GM21381 (cell line): ENCODE measurements around the gene TM9SF1.
"Not testable (repeated sequence)": the region's sequence is repeated elsewhere in the genome, so short reads cannot be mapped to it uniquely, and the experiment has no call there.

Experiments used
- ATAC-seq: cut with Tn5 transposase; IDR thresholded peaks from one replicate; pipeline ENCODE4 v1.9.1; 2021; ENCODE audit warnings: mild to moderate bottlenecking, moderate library complexity; ENCODE audit not compliant: unreplicated experiment

The TM9SF1 gene

DNA sequence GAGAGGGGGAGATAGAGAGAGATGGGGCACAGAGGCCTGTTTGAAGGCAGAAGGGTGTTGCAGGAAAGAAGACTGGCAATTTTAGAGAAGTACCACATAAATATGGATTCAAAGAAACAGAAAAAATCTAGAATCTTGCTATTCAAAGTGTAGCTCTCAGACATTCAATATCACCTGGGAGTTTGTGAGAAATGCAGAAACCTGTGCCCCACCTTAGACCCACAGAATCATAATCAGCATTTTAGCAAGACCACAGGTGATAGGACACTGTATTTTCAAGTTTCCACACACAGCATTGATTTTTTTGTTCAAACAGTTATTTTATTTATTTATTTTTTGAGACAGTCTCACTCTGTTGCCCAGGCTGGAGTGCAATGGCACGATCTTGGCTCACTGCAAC is 33.7 kb upstream of the TM9SF1 start:
- no peak for ATAC-seq

DNA sequence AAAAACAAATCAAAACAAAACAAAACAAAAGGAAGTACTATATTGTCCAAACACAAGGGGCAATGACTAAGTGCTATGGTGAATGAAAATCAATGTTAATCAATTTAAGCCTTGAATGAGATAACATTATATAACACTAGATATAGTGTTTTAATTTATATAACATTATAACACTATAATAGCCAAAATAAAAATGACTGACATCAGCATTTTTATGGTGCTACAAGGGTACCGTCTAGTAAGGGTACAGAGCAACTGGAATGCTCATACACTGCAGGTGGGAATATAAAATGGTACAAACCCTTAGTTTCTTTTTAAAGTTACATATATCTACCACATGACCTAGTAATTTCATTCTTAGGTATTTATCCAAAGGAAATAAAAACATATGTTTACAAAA is 31.2 kb upstream of the TM9SF1 start:
- no peak for ATAC-seq

DNA sequence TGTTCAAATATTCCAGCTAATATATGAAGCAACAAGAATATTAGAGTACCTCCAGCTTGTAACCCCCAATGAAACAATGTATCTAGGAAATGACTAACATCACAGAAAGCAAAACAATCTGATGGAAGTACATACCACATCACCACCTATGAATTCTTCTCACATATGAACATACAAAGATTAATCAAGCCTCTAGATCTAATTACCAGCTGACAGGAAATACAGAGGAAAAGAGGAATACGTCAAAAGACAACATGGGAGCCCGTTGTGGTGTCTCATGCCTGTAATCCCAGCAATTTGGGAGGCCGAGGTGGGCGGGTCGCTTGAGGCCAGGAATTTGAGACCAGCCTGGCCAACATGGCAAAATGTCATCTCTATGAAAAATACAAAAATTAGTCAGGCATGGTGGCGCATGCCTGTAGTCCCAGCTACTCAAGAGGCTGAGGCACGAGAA is 29.4 kb upstream of the TM9SF1 start:
- ATAC-seq, result no peak

DNA sequence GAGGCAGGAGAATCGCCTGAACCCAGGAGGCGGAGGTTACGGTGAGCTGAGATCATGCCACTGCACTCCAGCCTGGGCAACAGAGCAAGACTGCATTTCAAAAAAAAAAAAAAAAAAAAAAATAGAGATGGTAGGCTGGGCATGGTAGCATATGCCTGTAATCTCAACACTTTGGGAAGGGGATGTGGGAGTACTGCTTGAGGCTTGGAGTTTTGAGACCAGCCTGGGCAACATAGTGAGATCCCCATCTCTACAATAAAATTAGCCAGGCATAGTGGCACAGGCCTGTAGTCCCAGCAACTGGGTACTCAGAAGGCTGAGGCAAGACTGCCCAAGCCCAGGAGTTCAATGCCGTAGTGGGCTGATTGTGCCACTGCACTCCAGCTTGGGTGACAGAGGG is 27.7 kb upstream of the TM9SF1 start:
- not testable (repeated sequence) for ATAC-seq

DNA sequence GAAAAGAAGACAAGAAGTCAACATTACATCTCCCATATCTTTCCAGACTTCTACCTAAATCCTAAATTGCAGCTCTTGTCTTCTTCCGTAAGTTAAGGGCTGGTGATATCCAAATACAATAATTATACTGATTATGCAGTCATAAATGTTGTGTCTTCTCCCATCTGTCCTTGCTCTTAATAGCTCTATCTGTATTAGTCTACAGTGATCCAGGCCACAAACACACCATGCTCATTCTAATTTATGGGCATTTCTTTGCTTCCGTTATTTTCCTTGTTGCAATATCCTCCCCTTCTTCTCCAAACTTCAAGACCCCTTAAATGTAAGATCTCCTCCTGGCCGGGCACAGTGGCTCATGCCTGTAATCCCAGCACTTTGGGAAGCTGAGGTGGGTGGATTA is 24.3 kb upstream of the TM9SF1 start:
- ATAC-seq, result no peak

DNA sequence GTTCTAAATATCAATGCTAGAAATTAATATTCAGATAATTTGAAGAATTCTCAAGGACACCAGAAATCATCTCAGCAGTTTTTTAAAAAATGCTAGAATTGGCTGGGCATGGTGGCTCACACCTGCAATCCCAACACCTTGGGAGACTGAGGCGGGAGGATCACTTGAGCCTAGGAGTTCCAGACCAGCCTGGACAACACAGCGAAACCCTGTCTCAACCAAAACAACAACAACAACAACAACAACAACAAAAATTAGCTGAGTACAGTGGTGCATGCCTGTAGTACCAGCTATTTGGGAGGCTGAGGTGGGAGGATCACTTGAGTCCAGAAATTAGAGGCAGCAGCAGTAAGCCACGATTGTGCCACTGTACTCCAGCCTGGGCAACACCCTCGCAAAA is 23.8 kb upstream of the TM9SF1 start:
- ATAC-seq, result no peak

DNA sequence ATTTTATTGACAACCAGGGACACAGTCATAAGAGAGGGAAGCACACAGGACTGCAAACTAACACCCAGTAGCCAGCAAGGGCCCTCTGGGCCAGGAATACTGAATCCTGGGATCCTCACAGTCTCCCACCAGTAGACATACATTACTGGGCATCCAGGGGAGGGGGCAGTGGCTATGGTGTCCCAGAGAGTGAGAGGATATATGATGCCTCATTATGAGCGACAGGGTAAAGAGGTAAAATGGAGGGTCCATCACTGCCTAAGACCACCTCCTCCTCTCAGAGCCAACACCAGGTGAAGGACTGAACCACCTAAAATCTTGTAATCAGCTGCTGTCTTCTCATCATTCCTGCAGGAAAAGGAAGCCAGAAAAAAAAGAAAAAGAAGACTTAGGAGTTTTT is 21.6 kb upstream of the TM9SF1 start:
- ATAC-seq, result not testable (repeated sequence)

DNA sequence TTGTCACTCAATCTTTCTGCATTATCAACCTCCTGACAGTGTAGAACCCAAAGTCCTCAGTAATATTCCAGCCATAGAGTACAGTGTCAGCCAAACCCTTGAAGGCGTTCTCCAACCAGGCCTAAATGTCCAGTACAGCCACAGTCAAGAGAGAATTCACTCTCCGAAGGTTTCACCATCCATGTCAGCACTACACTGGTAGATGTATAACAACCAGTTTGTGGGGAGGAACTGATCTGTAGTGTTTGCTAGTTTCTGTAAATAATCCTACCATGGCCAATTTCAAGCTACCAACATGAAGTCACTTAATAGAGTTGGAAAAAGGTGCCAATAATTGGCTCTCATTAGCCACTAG is 21.1 kb upstream of the TM9SF1 start:
- no peak for ATAC-seq

DNA sequence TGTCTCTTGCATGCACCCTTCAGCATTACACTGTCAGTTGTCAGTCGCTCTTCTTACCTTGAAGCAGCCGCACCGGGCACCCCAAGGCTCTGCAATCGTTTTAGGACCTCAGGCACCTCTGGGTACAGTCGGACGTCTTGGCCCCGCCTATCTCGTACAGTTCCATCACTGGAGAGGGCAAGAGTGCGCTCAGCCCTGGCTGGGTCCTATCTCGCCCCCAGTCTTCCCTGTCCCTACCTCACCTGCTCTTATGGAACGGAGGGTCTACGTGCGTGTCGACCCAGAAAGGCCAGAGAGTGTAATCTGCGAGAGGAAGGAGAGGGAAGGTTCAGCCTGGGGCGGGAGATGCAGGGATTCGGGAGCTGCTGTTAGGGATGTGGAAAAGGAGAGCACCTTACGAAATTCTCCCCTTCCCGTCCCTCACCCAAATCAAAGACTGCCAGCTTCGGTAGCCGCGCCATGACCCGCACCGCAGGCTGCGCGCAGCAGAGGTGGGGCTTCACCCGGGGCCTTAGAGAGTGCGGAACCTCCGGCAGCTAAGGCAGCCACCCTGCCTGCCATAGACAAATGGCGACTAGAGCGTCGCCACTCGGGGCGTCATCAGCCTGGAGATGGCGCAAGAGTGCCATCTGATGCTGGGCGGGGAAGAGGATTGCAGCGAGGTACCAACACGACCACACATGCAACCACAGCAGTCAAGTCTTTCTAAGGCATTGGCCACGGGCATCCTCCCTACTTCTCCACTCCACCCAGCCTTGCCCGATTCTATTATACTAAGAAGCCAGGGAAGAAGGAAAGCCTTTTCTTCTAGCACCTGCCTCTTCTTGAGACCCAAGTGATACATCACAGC is 20.5 kb upstream of the TM9SF1 start, which contains the start of gene MDP1:
Gene MDP1 (minus strand): TSS at position 572 of the 850 bp plus-strand sequence. CDS start 111 bp downstream, at position 461.
- ATAC-seq, result peak; percentile 60

DNA sequence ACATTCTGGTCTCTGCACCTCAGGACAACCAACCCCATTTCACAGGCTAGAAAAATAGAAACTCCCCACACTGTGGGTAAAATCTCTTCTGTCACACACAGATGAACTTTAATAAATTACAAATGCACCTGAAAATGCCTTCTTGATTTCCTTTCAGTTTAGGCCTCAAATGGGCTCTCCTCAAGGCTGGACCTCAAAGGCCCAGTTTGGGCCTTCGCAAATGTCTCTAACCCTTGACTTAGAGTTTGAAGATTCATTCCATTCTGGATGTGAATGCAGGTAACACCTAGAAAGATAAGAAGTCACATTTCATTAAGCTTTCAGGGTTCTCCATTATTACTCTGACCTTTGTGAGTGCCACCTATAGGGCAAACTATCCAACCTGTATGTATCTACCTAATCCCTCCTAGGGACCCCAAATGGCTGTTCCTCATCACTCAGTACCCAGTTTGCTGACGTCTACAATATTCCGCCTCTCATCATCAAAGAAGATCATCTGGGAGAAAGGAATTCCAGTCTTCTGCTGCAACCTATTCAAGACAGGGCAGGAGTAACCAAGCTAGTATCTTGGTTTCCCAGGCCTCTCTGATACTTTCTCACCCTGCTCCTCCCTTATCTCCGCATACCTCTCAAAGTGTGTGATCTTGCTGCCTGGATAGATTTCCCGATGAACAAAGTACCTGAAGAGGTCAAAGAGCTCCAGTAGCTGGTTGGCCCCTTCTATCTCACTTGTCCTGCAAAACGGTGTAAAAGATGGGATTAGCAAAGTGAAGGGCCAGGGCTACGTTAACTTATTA is 18.8 kb upstream of the TM9SF1 start:
- no peak for ATAC-seq

DNA sequence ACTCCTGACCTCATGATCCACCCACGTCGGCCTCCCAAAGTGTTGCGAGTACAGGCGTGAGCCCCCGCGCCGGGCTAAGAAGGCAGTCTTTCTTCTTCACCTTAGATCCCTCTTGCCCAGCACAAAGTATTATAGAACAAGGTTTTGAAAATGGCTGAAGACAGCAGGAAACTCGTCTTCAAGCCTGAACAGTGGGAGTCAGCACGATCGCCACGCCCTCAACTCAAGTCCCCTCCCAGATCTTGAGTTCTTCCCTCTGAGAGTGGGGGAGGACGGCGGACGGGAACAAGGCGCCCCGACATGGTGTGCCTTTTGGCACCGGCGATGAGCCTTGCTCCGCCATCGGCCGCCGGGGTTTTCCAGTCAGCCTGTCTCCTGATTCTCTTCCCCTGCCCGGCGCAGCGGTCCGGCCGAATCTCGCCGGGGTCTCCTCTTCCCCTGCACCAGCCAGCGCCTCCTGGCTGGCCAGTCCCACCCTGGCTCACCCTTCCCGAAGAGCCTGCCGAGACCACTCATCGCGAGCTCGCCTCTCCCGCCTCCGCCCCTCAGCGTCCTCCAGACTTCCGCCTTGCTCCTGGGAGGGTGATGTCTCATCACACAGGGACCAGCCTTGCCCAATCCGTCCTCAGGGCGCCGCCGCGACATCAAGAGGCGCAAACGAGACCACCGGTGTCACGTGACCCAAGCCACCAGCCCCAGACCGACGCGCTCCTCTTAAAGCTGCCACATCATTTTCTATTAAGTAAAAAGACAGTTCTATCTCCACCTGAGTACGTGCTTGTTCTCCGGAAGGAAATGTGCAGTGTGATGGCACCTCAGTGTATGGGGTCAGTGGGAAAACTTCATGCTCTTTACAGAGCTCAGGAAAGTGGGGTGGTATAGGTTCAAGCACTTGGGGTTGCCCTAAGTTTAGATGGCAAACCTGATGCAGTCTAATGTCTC is 18.0 kb upstream of the TM9SF1 start, which contains the start of gene CHMP4A:
Gene CHMP4A (minus strand): TSS at position 565 of the 942 bp plus-strand sequence. CDS start 49 bp downstream, at position 516.
- ATAC-seq, result peak; percentile 80

DNA sequence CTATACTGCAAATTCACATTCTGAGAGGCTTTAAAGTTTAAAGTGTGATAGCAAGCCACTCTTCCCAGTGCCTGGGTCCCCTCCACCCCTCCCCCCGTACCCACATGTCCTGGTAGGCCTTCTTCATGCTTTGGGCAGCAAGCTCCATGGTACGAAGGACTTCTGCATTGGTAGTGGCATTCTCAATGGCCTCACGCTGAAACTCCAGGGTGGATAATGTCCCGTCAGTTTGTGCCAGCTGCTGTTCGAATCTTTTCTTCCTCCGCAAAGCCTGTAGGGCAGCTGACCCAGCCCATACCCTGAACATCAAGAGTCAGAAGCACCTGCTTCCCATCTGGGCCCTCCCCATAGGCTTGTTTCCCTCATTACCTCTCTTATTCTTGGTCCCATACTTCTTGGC is 16.1 kb upstream of the TM9SF1 start:
- no peak for ATAC-seq

DNA sequence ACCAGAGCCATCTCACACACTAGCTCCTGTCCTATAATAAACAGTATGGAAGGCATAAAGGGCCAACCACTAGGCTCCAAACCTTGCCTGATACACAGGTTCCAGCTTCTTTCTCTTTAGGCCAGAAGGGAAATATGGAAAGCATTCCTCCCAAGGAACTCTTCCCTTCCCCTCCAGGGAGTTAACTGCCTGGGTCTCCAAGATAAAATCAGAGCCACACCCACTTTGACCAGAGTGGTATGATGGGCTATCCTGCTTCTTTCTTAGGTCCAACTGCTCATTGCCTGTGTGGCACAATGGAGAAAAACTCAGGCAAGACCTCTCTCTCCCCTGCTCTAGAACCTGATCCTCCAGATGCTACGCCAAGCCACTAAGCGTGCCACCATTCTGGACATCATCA is 12.4 kb upstream of the TM9SF1 start:
- no peak for ATAC-seq

DNA sequence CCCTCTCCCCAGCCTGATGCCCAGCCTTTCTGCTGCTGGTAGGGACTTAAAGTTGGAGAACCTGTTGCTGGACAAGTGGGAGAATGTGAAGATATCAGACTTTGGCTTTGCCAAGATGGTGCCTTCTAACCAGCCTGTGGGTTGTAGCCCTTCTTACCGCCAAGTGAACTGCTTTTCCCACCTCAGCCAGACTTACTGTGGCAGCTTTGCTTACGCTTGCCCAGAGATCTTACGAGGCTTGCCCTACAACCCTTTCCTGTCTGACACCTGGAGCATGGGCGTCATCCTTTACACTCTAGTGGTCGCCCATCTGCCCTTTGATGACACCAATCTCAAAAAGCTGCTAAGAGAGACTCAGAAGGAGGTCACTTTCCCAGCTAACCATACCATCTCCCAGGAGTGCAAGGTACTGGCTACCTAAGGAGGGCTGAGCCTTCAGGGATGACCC is 11.9 kb upstream of the TM9SF1 start:
- ATAC-seq, result no peak

DNA sequence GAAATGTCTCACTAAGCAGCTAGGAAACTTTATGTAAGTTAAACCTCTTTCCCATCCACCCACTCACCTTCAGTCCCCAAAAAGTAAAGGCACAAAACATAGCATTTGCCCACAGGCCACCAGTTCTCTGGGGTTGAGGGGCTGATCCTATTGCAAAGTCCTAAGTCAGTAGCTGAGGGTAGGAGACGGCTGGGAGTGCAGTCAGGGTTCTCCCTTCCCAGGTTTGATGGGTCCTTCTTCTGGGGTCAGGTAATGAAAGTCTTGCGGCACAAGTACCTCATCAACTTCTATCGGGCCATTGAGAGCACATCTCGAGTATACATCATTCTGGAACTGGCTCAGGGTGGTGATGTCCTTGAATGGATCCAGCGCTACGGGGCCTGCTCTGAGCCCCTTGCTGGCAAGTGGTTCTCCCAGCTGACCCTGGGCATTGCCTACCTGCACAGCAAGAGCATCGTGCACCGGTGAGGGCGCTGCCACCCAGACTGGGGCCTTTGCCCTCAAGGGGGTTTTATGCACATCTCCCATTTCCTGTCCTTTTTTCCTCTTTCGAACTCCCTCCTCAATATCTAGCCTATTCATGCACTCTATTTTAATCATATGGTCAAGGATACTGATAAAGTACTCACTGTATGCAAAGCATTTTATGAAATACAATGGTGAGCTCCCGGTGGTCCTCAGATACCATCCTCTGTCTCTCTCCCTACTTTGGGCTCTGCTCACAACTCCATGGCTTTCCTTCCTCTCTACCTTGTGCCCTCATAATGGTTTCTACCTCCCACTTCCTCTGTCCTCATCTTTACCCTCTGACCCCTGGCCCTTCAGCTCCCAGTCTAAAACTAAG is 11.2 kb upstream of the TM9SF1 start:
- ATAC-seq, result no peak

DNA sequence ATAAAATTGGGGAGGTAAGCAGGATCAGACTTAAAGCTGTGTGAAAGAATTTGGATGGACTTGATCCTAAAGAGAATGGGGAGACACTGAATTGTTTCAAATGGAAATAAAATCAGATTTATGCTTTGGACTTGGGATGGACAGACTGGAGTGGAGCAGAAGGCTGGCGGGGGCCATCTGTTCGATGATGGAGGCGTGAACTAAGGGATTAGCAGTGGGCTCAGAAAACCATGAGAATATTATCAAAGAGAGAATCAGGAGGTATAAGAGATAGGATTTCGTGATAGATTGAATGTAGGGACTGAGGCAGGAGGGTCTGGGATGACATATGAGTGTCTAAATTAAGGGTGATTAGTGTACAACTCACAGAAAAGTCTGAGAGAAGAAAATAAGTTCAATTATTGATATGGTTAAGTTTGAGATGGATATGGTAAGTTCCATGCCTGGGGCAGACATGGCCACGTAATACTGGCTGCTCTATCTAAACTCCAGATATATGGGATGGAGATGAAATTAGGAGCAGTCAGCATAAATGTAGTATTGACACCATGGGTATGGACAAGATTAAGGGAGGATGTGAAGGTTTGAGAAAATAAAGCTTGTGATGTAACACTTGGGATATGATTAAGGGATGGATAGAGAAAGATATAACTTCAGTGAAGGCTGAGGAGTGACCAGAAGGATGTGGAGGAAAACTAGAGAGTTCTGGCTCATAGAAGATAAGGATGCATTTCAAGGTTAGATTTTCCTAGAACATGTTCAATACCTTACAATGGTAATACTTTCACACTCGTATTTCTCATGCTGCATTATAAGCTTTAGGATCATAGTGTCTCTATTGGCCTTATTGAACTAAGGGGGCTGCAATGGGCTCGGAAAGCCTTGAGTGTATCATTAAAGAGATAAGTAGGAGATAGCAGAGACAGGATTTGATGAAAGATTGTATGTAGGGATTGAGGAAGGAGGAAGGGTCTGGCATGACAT is 9.2 kb upstream of the TM9SF1 start:
- ATAC-seq, result no peak

DNA sequence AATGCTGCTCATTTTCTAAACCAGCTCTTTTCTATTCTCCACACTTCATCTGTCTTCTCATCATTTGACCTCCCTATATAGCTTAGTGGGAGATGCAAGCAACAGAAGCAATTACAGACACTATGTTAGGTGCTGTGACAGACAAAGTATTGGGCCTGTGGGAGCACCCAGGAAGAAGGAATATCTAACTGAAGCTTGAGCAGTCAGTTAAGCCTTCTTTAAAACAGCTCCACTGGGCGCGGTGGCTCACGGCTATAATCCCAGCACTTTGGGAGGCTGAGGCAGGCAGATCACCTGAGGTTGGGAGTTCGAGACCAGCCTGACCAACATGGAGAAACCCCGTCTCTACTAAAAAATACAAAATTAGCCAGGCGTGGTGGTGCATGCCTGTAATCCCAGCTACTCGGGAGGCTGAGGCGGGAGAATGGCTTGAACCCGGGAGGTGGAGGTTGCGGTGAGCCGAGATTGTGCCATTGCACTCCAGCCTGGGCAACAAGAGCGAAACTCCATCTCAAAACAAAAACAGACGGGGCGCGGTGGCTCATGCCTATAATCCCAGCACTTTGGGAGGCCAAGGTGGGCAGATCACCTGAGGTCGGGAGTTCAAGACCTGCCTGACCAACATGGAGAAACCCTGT is 8.1 kb upstream of the TM9SF1 start:
- ATAC-seq, result not testable (repeated sequence)

DNA sequence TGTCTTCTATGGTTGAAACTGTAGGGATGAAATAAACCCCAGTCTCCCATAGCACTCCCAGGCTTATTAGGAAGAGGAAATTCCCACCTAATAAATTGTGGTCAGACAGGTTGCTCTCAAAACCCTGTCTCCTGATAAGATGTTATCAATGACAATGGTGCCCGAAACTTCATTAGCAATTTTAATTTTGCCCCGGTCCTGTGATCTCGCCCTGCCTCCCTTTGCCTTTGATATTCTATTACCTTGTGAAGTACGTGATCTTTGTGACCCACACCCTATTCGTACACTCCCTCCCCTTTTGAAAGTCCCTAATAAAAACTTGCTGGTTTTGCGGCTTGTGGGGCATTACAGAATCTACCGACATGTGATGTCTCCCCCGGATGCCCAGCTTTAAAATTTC is 7.3 kb upstream of the TM9SF1 start:
- not testable (repeated sequence) for ATAC-seq
